ENCODE data around the gene CCDC148.

- TF ChIP-seq CTCF (IDR thresholded peaks at IDR 0.05; ENCODE audit: low read depth, low read length, poor library complexity, severe bottlenecking) = no peak
- TF ChIP-seq EZH2phosphoT487 (IDR thresholded peaks at IDR 0.05; ENCODE audit: borderline replicate concordance, low read length) = no peak
These were observed 44.3 kb downstream of the CCDC148 start for GRCh38 chr2:158412206-158412605.
